Panc1 (cell line): Measurements from ENCODE around the gene PLEKHA1. TPM values are rescaled to one million over a fixed set of nuclear protein-coding genes. Genes with fewer than 3 reads are reported as not detected.

Experiments used
- ATAC-seq: fragments of 200-7000 bp; cut with Tn5 transposase; 2 replicates; pipeline ENCODE4 v1.9.1; 2020; ENCODE audit warnings: mild to moderate bottlenecking, moderate library complexity
- BruUV-seq: library from RNA; stranded (reverse); fragments of 400-500 nt; replicated peaks from 2 replicates; lab custom pipeline; 2021; lab: Mats Ljungman, UMichigan
- CTCF ChIA-PET: fragments of 300-600 bp; sonication (Branson Sonifier 250); formaldehyde crosslinking; loops from one replicate; lab custom pipeline; 2022; ENCODE audit warnings: antibody characterized with exemption; lab: Charles Lee
- POLR2A ChIA-PET: fragments of 300-600 bp; sonication (Branson Sonifier 250); formaldehyde crosslinking; loops from one replicate; lab custom pipeline; 2022; ENCODE audit warnings: antibody characterized with exemption; lab: Charles Lee
- DNase-seq: peaks from one replicate; pipeline ENCODE4 v3.0.0-alpha.2; 2010; ENCODE audit warnings: low read depth, low spot score
- H3K27ac ChIP-seq: 2 replicates; pipeline ENCODE4 v1.5.1; 2011; ENCODE audit warnings: mild to moderate bottlenecking, low read length, inconsistent platforms
- H3K27me3 ChIP-seq: fragments of 200-500 bp; sonication (Bioruptor generic); 2 replicates; pipeline ENCODE4 v1.6.0; 2014; ENCODE audit warnings: low read length, inconsistent platforms; ENCODE audit not compliant: control insufficient read depth, insufficient read depth
- H3K36me3 ChIP-seq: fragments of 200-500 bp; sonication (Bioruptor generic); 2 replicates; pipeline ENCODE4 v1.5.1; 2014; ENCODE audit warnings: inconsistent platforms, mild to moderate bottlenecking, low read length, moderate library complexity; ENCODE audit not compliant: control insufficient read depth, insufficient read depth
- H3K4me1 ChIP-seq: 2 replicates; pipeline ENCODE4 v1.5.1; 2011; ENCODE audit warnings: inconsistent platforms, mild to moderate bottlenecking, low read length, moderate library complexity; ENCODE audit not compliant: control insufficient read depth, insufficient read depth
- H3K4me3 ChIP-seq, 2 experiments: 2 replicates each; pipeline ENCODE4 v1.5.1; 2011 to 2012; ENCODE audit warnings: low read depth in 2 of 2, low read length in 2 of 2, mild to moderate bottlenecking in 2 of 2, inconsistent platforms in 1 of 2, moderate library complexity in 1 of 2
- H3K9me3 ChIP-seq: fragments of 200-500 bp; sonication (Bioruptor generic); 2 replicates; pipeline ENCODE4 v1.5.1; 2014; ENCODE audit warnings: low read depth, mild to moderate bottlenecking, inconsistent platforms, low read length, moderate library complexity; ENCODE audit not compliant: control insufficient read depth, insufficient read depth
- CTCF ChIP-seq: fragments of 450-650 bp; IDR thresholded peaks from 2 replicates; pipeline ENCODE4 v1.5.1; 2017; ENCODE audit warnings: mild to moderate bottlenecking
- POLR2AphosphoS5 ChIP-seq: IDR thresholded peaks from 2 replicates; pipeline ENCODE4 v1.6.1; 2012; ENCODE audit warnings: mild to moderate bottlenecking, low read depth, low read length, moderate library complexity
- REST ChIP-seq, 2 experiments: IDR thresholded peaks; 2 replicates each; pipeline ENCODE4 v1.6.1; 2011 to 2012; ENCODE audit warnings: low read depth in 2 of 2, control low read depth in 1 of 2, low read length in 1 of 2, mild to moderate bottlenecking in 1 of 2, moderate library complexity in 1 of 2; ENCODE audit not compliant: insufficient read depth in 1 of 2
- SIN3A ChIP-seq: IDR thresholded peaks from 2 replicates; pipeline ENCODE4 v1.6.1; 2012; ENCODE audit warnings: low read depth, mild to moderate bottlenecking, low read length, moderate library complexity, borderline replicate concordance; ENCODE audit not compliant: insufficient read depth
- TCF7L2 ChIP-seq: IDR thresholded peaks from 2 replicates; pipeline ENCODE4 v1.6.1; 2011; ENCODE audit warnings: mild to moderate bottlenecking, low read depth, low read length, inconsistent platforms
- in situ Hi-C: cut with HindIII; loops from 2 replicates; pipeline ENCODE4 v1.10.0; 2016; ENCODE audit warnings: low sequenced_read_pairs, low pct_unique_long_range_greater_than_20kb
- intact Hi-C: fragments of 100-400 bp; cut with micrococcal nuclease; formaldehyde crosslinking; loops from one replicate; pipeline ENCODE4 v1.10.0; 2022; ENCODE audit not compliant: unreplicated experiment
- total RNA-seq: library from RNA; stranded (reverse); gene quantifications from one replicate; pipeline ENCODE4 v1.2.1, GENCODE V29; 2021; ENCODE audit not compliant: unreplicated experiment

PLEKHA1 gene
- total RNA-seq, 1 experiment from 2014 or later = 95.5 TPM

- in situ Hi-C loops = no loop called here
- TF ChIP-seq TCF7L2 (no peak), CTCF (no peak), SIN3A (no peak), REST (IDR thresholded peaks at IDR 0.05; ENCODE audit: insufficient read depth in 1 of 2, low read depth in 2 of 2, low read length in 1 of 2) (no peak), POLR2AphosphoS5 (no peak)
- Histone ChIP-seq H3K27me3 (no peaks in the 10 kb centered on the region), H3K9me3 (no peaks in the 10 kb centered on the region), H3K4me3 (no peak overlapping the region), H3K4me1 (peaks cover 13% of the 10 kb centered on the region), H3K27ac (no peak overlapping the region), H3K36me3 (peaks cover 22% of the 10 kb centered on the region)
- no peak for DNase-seq
- ATAC-seq = no peak
- ChIA-PET CTCF (interaction anchor here (0.6 kb wide), 1 partner anchor 7 kb away, joined by 5 read pairs; no protein-coding TSS in a partner anchor), POLR2A (interaction anchor here (0.6 kb wide), 2 partner anchors 64 to 284 kb away, joined by 3 to 7 read pairs; partner anchors contain the start of gene ARMS2)
- intact Hi-C loops = no loop called here
- no TSS peak for BruUV-seq
These were observed 16.2 kb downstream of the PLEKHA1 start for GRCh38 chr10:122390679-122391078.

DNA sequence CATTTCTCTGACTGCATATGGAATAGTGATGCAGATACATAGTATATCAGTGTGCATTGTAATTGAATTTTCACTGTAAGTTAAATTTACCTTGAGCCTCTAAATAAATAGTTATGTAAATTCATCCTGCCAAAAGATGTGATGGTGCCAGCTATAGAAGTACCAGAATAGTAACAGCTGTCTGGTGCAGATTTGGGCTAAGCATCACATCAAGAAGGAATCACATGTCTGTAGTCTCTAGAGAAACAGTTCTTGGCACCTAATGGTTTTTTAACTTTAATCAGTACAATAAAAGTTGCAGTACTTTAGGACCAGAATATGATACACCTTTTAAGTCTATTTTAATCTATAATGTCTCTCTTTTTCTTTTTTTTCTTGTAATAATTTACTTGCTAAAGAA lies 17.4 kb downstream of the PLEKHA1 start:
- no TSS peak for BruUV-seq
- in situ Hi-C loops (no loop called here), intact Hi-C loops (no loop called here)
- no peaks in the 10 kb centered on the region for H3K9me3 ChIP-seq
- ChIA-PET CTCF (no interaction called here), POLR2A (no interaction called here)
- H3K36me3 ChIP-seq = peaks cover 33% of the 10 kb centered on the region
- DNase-seq (no peak), ATAC-seq (no peak)
- peaks cover 8% of the 10 kb centered on the region; the same call in 1 of the 2 replicates for H3K4me1 ChIP-seq
- H3K27me3 ChIP-seq = no peaks in the 10 kb centered on the region
- TF ChIP-seq POLR2AphosphoS5 = no peak
- TF ChIP-seq CTCF = no peak
- no peak for TF ChIP-seq REST (IDR thresholded peaks at IDR 0.05; ENCODE audit: insufficient read depth in 1 of 2, low read depth in 2 of 2, low read length in 1 of 2)
- no peak for TF ChIP-seq SIN3A
- no peak for TF ChIP-seq TCF7L2
- no peak overlapping the region for H3K4me3 ChIP-seq
- H3K27ac ChIP-seq = no peak overlapping the region; the same call in 1 of the 2 replicates
